Stimulated activated naive CD8-positive, alpha-beta T cell treated with anti-CD3 and anti-CD28 coated beads, Interleukin-15, Interleukin-2, amounts not matched to agents 100 U/mL and 50 U/mL, for 24 hours (primary cell): ENCODE results near the gene CEP112.

ENCODE experiments used
- ATAC-seq: fragments of 150-1000 bp; cut with Tn5 transposase; one replicate; pipeline ENCODE4 v1.10.0; 2021
- DNase-seq: peaks from one replicate; pipeline ENCODE4 v3.0.0; 2021

Gene CEP112

GRCh38 chr17:66076546-66077190 lies 115.3 kb downstream of the CEP112 start:
- ATAC-seq: no peak
- no peak for DNase-seq

GRCh38 chr17:66073384-66073783 lies 118.5 kb downstream of the CEP112 start:
- no peak for DNase-seq
- no peak for ATAC-seq

GRCh38 chr17:66063686-66064085 lies 128.2 kb downstream of the CEP112 start:
- ATAC-seq (no peak), DNase-seq (no peak)

GRCh38 chr17:66056148-66056547 lies 135.8 kb downstream of the CEP112 start:
- ATAC-seq (no peak), DNase-seq (no peak)

GRCh38 chr17:66054242-66054641 lies 137.7 kb downstream of the CEP112 start:
- DNase-seq (no peak), ATAC-seq (no peak)

- DNase-seq (no peak), ATAC-seq (no peak)
Observed at GRCh38 chr17:66044083-66044482, 147.8 kb downstream of the CEP112 start.

- DNase-seq (no peak), ATAC-seq (no peak)
Observed at GRCh38 chr17:66043419-66043818, 148.5 kb downstream of the CEP112 start.

- DNase-seq (no peak), ATAC-seq (no peak)
Observed at GRCh38 chr17:66040402-66040801, 151.5 kb downstream of the CEP112 start.

GRCh38 chr17:66038125-66038524 lies 153.8 kb downstream of the CEP112 start:
- no peak for DNase-seq

GRCh38 chr17:66037221-66037620 lies 154.7 kb downstream of the CEP112 start:
- no peak for DNase-seq
- no peak for ATAC-seq

More at GRCh38 chr17:66038125-66038524, 153.8 kb downstream of the CEP112 start:
- ATAC-seq: no peak

- DNase-seq: no peak
- peak; percentile 52 for ATAC-seq
Observed at GRCh38 chr17:66032082-66032712, 159.7 kb downstream of the CEP112 start.

- DNase-seq (no peak), ATAC-seq (no peak)
Observed at GRCh38 chr17:66025551-66025950, 166.4 kb downstream of the CEP112 start.

- ATAC-seq (no peak), DNase-seq (no peak)
Observed at GRCh38 chr17:66021757-66022156, 170.2 kb downstream of the CEP112 start.

- DNase-seq: no peak
- no peak for ATAC-seq
Observed at GRCh38 chr17:66018786-66019185, 173.1 kb downstream of the CEP112 start.

GRCh38 chr17:66016231-66016630 lies 175.7 kb downstream of the CEP112 start:
- ATAC-seq (no peak), DNase-seq (no peak)

GRCh38 chr17:66008680-66009079 lies 183.3 kb downstream of the CEP112 start:
- ATAC-seq: no peak
- DNase-seq: no peak

- DNase-seq (no peak), ATAC-seq (no peak)
Observed at GRCh38 chr17:66006654-66007053, 185.3 kb downstream of the CEP112 start.

- no peak for DNase-seq
- ATAC-seq: no peak
Observed at GRCh38 chr17:66002812-66003211, 189.1 kb downstream of the CEP112 start.

- ATAC-seq (no peak), DNase-seq (no peak)
Observed at GRCh38 chr17:66002063-66002585, 189.8 kb downstream of the CEP112 start.

GRCh38 chr17:66000216-66000615 lies 191.7 kb downstream of the CEP112 start:
- DNase-seq (no peak), ATAC-seq (no peak)

- DNase-seq (no peak), ATAC-seq (no peak)
Observed at GRCh38 chr17:65998675-65999074, 193.3 kb downstream of the CEP112 start.

- DNase-seq (no peak), ATAC-seq (no peak)
Observed at GRCh38 chr17:65994679-65995078, 197.3 kb downstream of the CEP112 start.

GRCh38 chr17:65994114-65994513 lies 197.8 kb downstream of the CEP112 start:
- DNase-seq: no peak
- no peak for ATAC-seq

GRCh38 chr17:65990593-65990992 lies 201.3 kb downstream of the CEP112 start:
- DNase-seq: no peak
- no peak for ATAC-seq
